Measurements from ENCODE around the gene AGAP2. TPM values are rescaled to one million over a fixed set of nuclear protein-coding genes. Genes with fewer than 3 reads are reported as not detected.
"Not testable (repeated sequence)": the region's sequence is repeated elsewhere in the genome, so short reads cannot be mapped to it uniquely, and the experiment has no call there.

AGAP2 gene
- total RNA-seq, 1 experiment from 2014 or later, result 5.3 TPM

- no peak overlapping the region for H2BK20ac ChIP-seq (ENCODE audit: low read depth, low read length, poor library complexity, severe bottlenecking)
- peaks cover 47% of the 10 kb centered on the region for H3K27me3 Mint-ChIP-seq (ENCODE audit: low read depth)
- peaks cover 14% of the 10 kb centered on the region for H3K23me2 ChIP-seq (ENCODE audit: insufficient read length, low read depth, low read length, poor library complexity, severe bottlenecking)
- H3K23ac ChIP-seq (ENCODE audit: insufficient read length, low read depth, low read length), result no peak overlapping the region
- no peak overlapping the region for H3K27ac ChIP-seq (ENCODE audit: insufficient read length, low read depth, low read length)
- no peak overlapping the region; a peak in 1 of 5 replicates for H3K4me3 Mint-ChIP-seq
- no CpG with 5 or more reads among the region's 11 CpGs for WGBS (ENCODE audit: extremely low coverage, insufficient read length, low lambda C conversion rate)
- H4K91ac ChIP-seq (ENCODE audit: insufficient read length, low read depth, low read length), result no peak overlapping the region
- no peak overlapping the region for H4K8ac ChIP-seq (replicated peaks; ENCODE audit: insufficient read length, low read depth, low read length)
- H3K9me3 ChIP-seq (ENCODE audit: control insufficient read depth, low read depth, low read length), result no peaks in the 10 kb centered on the region
- H2BK15ac ChIP-seq (ENCODE audit: low read depth, low read length), result no peak overlapping the region
- no peaks in the 10 kb centered on the region; the same call in 1 of the 2 replicates for H3K4me1 ChIP-seq (ENCODE audit: insufficient read depth, low read length)
- no peak for TF ChIP-seq CTCF (conservative IDR thresholded peaks at IDR 0.05)
- H4K20me1 ChIP-seq (ENCODE audit: control insufficient read depth, insufficient read depth, insufficient read length), result no peaks in the 10 kb centered on the region
- no peak overlapping the region for H3K14ac ChIP-seq (ENCODE audit: insufficient read depth, low read length)
- no peak overlapping the region for H3K56ac ChIP-seq (ENCODE audit: insufficient read length, low read depth, low read length)
- no peak overlapping the region for H3K18ac ChIP-seq (ENCODE audit: insufficient read length, low read depth, low read length)
- H2BK120ac ChIP-seq (ENCODE audit: low read depth, low read length, poor library complexity, severe bottlenecking), result no peak overlapping the region
- peaks cover 13% of the 10 kb centered on the region; the same call in 1 of the 2 replicates for H3K27me3 ChIP-seq (ENCODE audit: insufficient read depth, low read length)
- H3K9me3 Mint-ChIP-seq, result no peaks in the 10 kb centered on the region; a peak in 1 of 5 replicates
- peaks cover 12 to 17% of the 10 kb centered on the region in 2 experiments for H3K4me1 Mint-ChIP-seq
- no peak overlapping the region for H2BK12ac ChIP-seq (ENCODE audit: insufficient read length, low read depth, low read length)
- H2AK5ac ChIP-seq (ENCODE audit: insufficient read length, low read length), result no peak overlapping the region
- no peak overlapping the region for H3K4me2 ChIP-seq (ENCODE audit: insufficient read depth, insufficient read length, low read length)
- no peak overlapping the region for H2BK5ac ChIP-seq (ENCODE audit: insufficient read length, low read length)
- no peak for DNase-seq
- no peak overlapping the region for H3K4ac ChIP-seq (ENCODE audit: low read depth, low read length)
- no peak overlapping the region for H3K9ac ChIP-seq (ENCODE audit: extremely low read depth, insufficient read length, low read length)
- H3T11ph ChIP-seq (ENCODE audit: low read length), result no peak overlapping the region
- H3K79me1 ChIP-seq (ENCODE audit: insufficient read depth, low read depth, low read length, poor library complexity, severe bottlenecking), result no peaks in the 10 kb centered on the region
- H3K36me3 Mint-ChIP-seq (ENCODE audit: insufficient read depth in 1 of 3, low read depth in 3 of 3), result peaks cover 15 to 33% (median 22%) of the 10 kb centered on the region in 3 experiments
- no peak overlapping the region for H4K5ac ChIP-seq (ENCODE audit: insufficient read length, low read depth, low read length)
- no peak overlapping the region for H2AFZ ChIP-seq (ENCODE audit: low read length)
- no peaks in the 10 kb centered on the region for H3K79me2 ChIP-seq (ENCODE audit: insufficient read depth, low read length)
- H3K27ac Mint-ChIP-seq, result no peak overlapping the region; a peak in 1 of 7 replicates
Measured at GRCh38 chr12:57722716-57723629, 15.6 kb downstream of the AGAP2 start.

DNA sequence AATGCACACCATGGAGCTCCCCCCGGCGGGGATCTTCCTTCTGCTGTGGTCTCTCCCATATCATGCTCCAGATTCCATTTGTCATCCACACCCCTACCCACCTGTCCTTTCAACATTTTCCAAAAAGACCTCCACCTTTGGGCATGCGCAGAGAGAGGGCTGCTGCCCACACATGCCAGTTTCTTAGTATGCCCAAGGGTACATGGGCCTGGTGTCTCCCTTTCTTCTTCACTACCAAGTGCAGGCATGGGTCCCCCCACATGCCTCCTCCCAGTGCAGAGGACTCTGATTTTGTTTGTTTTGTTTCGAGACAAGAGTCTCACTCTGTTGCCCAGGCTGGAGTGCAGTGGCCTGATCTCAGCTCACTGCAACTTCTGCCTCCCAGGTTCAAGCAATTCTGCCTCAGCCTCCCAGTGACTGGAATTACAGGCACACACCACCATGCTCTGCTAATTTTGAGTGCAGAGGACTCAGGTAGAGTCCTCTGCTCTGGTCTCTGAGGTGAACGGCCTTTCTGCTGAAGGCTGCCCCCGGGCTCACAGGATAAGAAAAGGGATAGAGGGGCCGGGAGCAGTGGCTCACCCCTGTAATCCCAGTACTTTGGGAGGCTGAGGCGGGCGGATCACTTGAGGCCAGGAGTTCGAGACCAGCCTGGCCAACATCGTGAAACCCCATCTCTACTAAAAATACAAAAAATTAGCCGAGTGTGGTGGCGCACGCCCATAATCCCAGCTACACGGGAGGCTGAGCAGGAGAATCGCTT lies 16.5 kb downstream of the AGAP2 start:
- not testable (repeated sequence) for H2BK20ac ChIP-seq (ENCODE audit: low read depth, low read length, poor library complexity, severe bottlenecking); H4K20me1 ChIP-seq (ENCODE audit: control insufficient read depth, insufficient read depth, insufficient read length); H2BK120ac ChIP-seq (ENCODE audit: low read depth, low read length, poor library complexity, severe bottlenecking); H2BK12ac ChIP-seq (ENCODE audit: insufficient read length, low read depth, low read length); H3K4me1 ChIP-seq (ENCODE audit: insufficient read depth, low read length); H3K4me2 ChIP-seq (ENCODE audit: insufficient read depth, insufficient read length, low read length); H3T11ph ChIP-seq (ENCODE audit: low read length); H4K8ac ChIP-seq (replicated peaks; ENCODE audit: insufficient read length, low read depth, low read length); H2AFZ ChIP-seq (ENCODE audit: low read length); H3K79me1 ChIP-seq (ENCODE audit: insufficient read depth, low read depth, low read length, poor library complexity, severe bottlenecking); H3K27me3 ChIP-seq (ENCODE audit: insufficient read depth, low read length); H3K4ac ChIP-seq (ENCODE audit: low read depth, low read length); H4K91ac ChIP-seq (ENCODE audit: insufficient read length, low read depth, low read length); H3K4me3 Mint-ChIP-seq; H2BK5ac ChIP-seq (ENCODE audit: insufficient read length, low read length); H3K79me2 ChIP-seq (ENCODE audit: insufficient read depth, low read length); H3K23ac ChIP-seq (ENCODE audit: insufficient read length, low read depth, low read length); H3K56ac ChIP-seq (ENCODE audit: insufficient read length, low read depth, low read length); H3K9me3 Mint-ChIP-seq; H2BK15ac ChIP-seq (ENCODE audit: low read depth, low read length); H3K27ac Mint-ChIP-seq; H3K9me3 ChIP-seq (ENCODE audit: control insufficient read depth, low read depth, low read length); DNase-seq; H3K14ac ChIP-seq (ENCODE audit: insufficient read depth, low read length); H3K9ac ChIP-seq (ENCODE audit: extremely low read depth, insufficient read length, low read length); H4K5ac ChIP-seq (ENCODE audit: insufficient read length, low read depth, low read length); H2AK5ac ChIP-seq (ENCODE audit: insufficient read length, low read length); H3K27ac ChIP-seq (ENCODE audit: insufficient read length, low read depth, low read length); H3K18ac ChIP-seq (ENCODE audit: insufficient read length, low read depth, low read length)
- Mint-ChIP-seq H3K4me1 (peaks cover 8 to 10% of the 10 kb centered on the region in 2 experiments), H3K36me3 (ENCODE audit: insufficient read depth in 1 of 3, low read depth in 3 of 3) (peaks cover 16 to 39% (median 23%) of the 10 kb centered on the region in 3 experiments), H3K27me3 (ENCODE audit: low read depth) (peaks cover 37% of the 10 kb centered on the region)
- no CpG with 5 or more reads among the region's 16 CpGs for WGBS (ENCODE audit: extremely low coverage, insufficient read length, low lambda C conversion rate)
- peaks cover 14% of the 10 kb centered on the region for H3K23me2 ChIP-seq (ENCODE audit: insufficient read length, low read depth, low read length, poor library complexity, severe bottlenecking)

All from H9 (cell line).